WERI-Rb-1 (cell line): ENCODE measurements around the gene KDM4B.

Experiments
- DNase-seq: peaks from one replicate; pipeline ENCODE4 v3.0.0-alpha.2; 2020
- H3K27ac ChIP-seq: fragments of 250-450 bp; sonication (Bioruptor Pico); 2 replicates; pipeline ENCODE4 v1.5.1; 2020; ENCODE audit warnings: mild to moderate bottlenecking, moderate library complexity
- H3K27me3 ChIP-seq: fragments of 250-450 bp; sonication (Bioruptor Pico); 2 replicates; pipeline ENCODE4 v1.5.1; 2021; ENCODE audit warnings: mild to moderate bottlenecking, low read depth, moderate library complexity; ENCODE audit not compliant: insufficient read depth, severe bottlenecking
- H3K36me3 ChIP-seq: fragments of 250-450 bp; sonication (Bioruptor Pico); 2 replicates; pipeline ENCODE4 v1.5.1; 2020; ENCODE audit warnings: mild to moderate bottlenecking, moderate library complexity
- H3K4me3 ChIP-seq: 2 replicates; pipeline ENCODE4 v1.5.1; 2011; ENCODE audit warnings: low read depth, mild to moderate bottlenecking, control low read depth, low read length
- H3K9me3 ChIP-seq: fragments of 250-450 bp; sonication (Bioruptor Pico); 2 replicates; pipeline ENCODE4 v1.5.1; 2021; ENCODE audit warnings: mild to moderate bottlenecking, moderate library complexity; ENCODE audit not compliant: severe bottlenecking
- CTCF ChIP-seq: IDR thresholded peaks from 2 replicates; pipeline ENCODE4 v1.5.1; 2011; ENCODE audit warnings: low read depth, mild to moderate bottlenecking, control low read depth, inconsistent platforms, low read length

The KDM4B gene

GRCh38 chr19:4981681-4981958, 12.7 kb downstream of the KDM4B start:
- TF ChIP-seq CTCF: no peak
- Histone ChIP-seq H3K9me3 (no peaks in the 10 kb centered on the region), H3K27me3 (no peaks in the 10 kb centered on the region), H3K4me3 (no peak overlapping the region), H3K27ac (no peak overlapping the region), H3K36me3 (peaks cover 18% of the 10 kb centered on the region)
- no peak for DNase-seq

- Histone ChIP-seq H3K36me3 (peaks cover 6% of the 10 kb centered on the region), H3K27ac (no peak overlapping the region), H3K27me3 (no peaks in the 10 kb centered on the region), H3K9me3 (no peaks in the 10 kb centered on the region), H3K4me3 (no peak overlapping the region)
- DNase-seq: no peak
- TF ChIP-seq CTCF: no peak
Measured at GRCh38 chr19:4983346-4984105, 14.6 kb downstream of the KDM4B start.

- no peak overlapping the region for H3K4me3 ChIP-seq
- H3K36me3 ChIP-seq: peaks cover 6% of the 10 kb centered on the region
- H3K27ac ChIP-seq: no peak overlapping the region
- no peak for DNase-seq
- H3K9me3 ChIP-seq: no peaks in the 10 kb centered on the region
- TF ChIP-seq CTCF: no peak
- H3K27me3 ChIP-seq: no peaks in the 10 kb centered on the region
Measured at GRCh38 chr19:4984106-4984380, 15.1 kb downstream of the KDM4B start.

- no peak overlapping the region for H3K27ac ChIP-seq
- H3K36me3 ChIP-seq: peaks cover 6% of the 10 kb centered on the region
- no peaks in the 10 kb centered on the region for H3K9me3 ChIP-seq
- no peak for TF ChIP-seq CTCF
- H3K4me3 ChIP-seq: no peak overlapping the region
- DNase-seq: no peak
- H3K27me3 ChIP-seq: no peaks in the 10 kb centered on the region
Measured at GRCh38 chr19:4984438-4984990, 15.6 kb downstream of the KDM4B start.

- Histone ChIP-seq H3K27me3 (no peaks in the 10 kb centered on the region), H3K9me3 (no peaks in the 10 kb centered on the region), H3K4me3 (no peak overlapping the region), H3K27ac (peak overlapping the region; percentile 71), H3K36me3 (peaks cover 6% of the 10 kb centered on the region)
- no peak for DNase-seq
- TF ChIP-seq CTCF: no peak
Measured at GRCh38 chr19:4985551-4985991, 16.7 kb downstream of the KDM4B start.

GRCh38 chr19:4986056-4986455, 17.1 kb downstream of the KDM4B start:
- Histone ChIP-seq H3K4me3 (no peak overlapping the region), H3K9me3 (no peaks in the 10 kb centered on the region), H3K27me3 (no peaks in the 10 kb centered on the region), H3K36me3 (peaks cover 6% of the 10 kb centered on the region), H3K27ac (peak overlapping the region; percentile 71)
- no peak for DNase-seq
- no peak for TF ChIP-seq CTCF
